BLaER1 (cell line): Measurements from ENCODE around the gene EDEM1.
"Not testable (repeated sequence)": the region's sequence is repeated elsewhere in the genome, so short reads cannot be mapped to it uniquely, and the experiment has no call there.

Source experiments
- H3K27ac ChIP-seq: shearing (Covaris generic); formaldehyde crosslinking; 2 replicates; pipeline ENCODE4 v1.8.1; 2022
- H3K27me3 ChIP-seq: shearing (Covaris generic); formaldehyde crosslinking; 2 replicates; pipeline ENCODE4 v1.8.1; 2022
- H3K36me3 ChIP-seq: shearing (Covaris generic); formaldehyde crosslinking; 2 replicates; pipeline ENCODE4 v1.8.1; 2022
- H3K4me1 ChIP-seq: shearing (Covaris generic); formaldehyde crosslinking; 2 replicates; pipeline ENCODE4 v1.8.1; 2022
- H3K4me2 ChIP-seq: shearing (Covaris generic); formaldehyde crosslinking; 2 replicates; pipeline ENCODE4 v1.8.1; 2022
- H3K4me3 ChIP-seq: shearing (Covaris generic); formaldehyde crosslinking; 2 replicates; pipeline ENCODE4 v1.8.1; 2022
- H3K9ac ChIP-seq: shearing (Covaris generic); formaldehyde crosslinking; 2 replicates; pipeline ENCODE4 v1.8.1; 2022
- H3K9me3 ChIP-seq: shearing (Covaris generic); formaldehyde crosslinking; 2 replicates; pipeline ENCODE4 v1.8.1; 2022
- H4K20me1 ChIP-seq: shearing (Covaris generic); formaldehyde crosslinking; 2 replicates; pipeline ENCODE4 v1.8.1; 2022
- Cebpa-rat ChIP-seq: shearing (Covaris generic); IDR thresholded peaks from 2 replicates; pipeline ENCODE4 v1.8.1; 2022

Gene EDEM1

GRCh38 chr3:5187156-5187919 is at the start of gene EDEM1:
Gene EDEM1 (plus strand): TSS chr3:5187707. CDS start chr3:5187806, 99 bp downstream.
- peaks cover 35% of the 10 kb centered on the region for H3K4me1 ChIP-seq
- H4K20me1 ChIP-seq, result peaks cover 48% of the 10 kb centered on the region
- H3K36me3 ChIP-seq, result peaks cover 41% of the 10 kb centered on the region
- H3K27me3 ChIP-seq, result no peaks in the 10 kb centered on the region
- H3K27ac ChIP-seq, result peak within 1 kb of the TSS; percentile 100
- peak within 1 kb of the TSS; percentile 100 for H3K9ac ChIP-seq
- peak within 1 kb of the TSS; percentile 97 for H3K4me2 ChIP-seq
- no peak for TF ChIP-seq Cebpa-rat
- peak within 1 kb of the TSS; percentile 98 for H3K4me3 ChIP-seq
- H3K9me3 ChIP-seq, result no peaks in the 10 kb centered on the region

- no peak overlapping the region for H3K4me3 ChIP-seq
- peak overlapping the region; percentile 21; the same call in 1 of the 2 replicates for H3K4me2 ChIP-seq
- H3K27me3 ChIP-seq, result no peaks in the 10 kb centered on the region
- TF ChIP-seq Cebpa-rat, result no peak
- H3K27ac ChIP-seq, result no peak overlapping the region
- peaks cover 72% of the 10 kb centered on the region for H3K4me1 ChIP-seq
- peaks cover 31% of the 10 kb centered on the region for H3K36me3 ChIP-seq
- H3K9ac ChIP-seq, result no peak overlapping the region
- peaks cover 87% of the 10 kb centered on the region for H4K20me1 ChIP-seq
- peaks cover 26% of the 10 kb centered on the region for H3K9me3 ChIP-seq
Measured at GRCh38 chr3:5138214-5138981, 49.1 kb upstream of the EDEM1 start.

- H3K27me3 ChIP-seq, result no peaks in the 10 kb centered on the region
- peaks cover 75% of the 10 kb centered on the region for H3K4me1 ChIP-seq
- no peak overlapping the region for H3K9ac ChIP-seq
- no peak overlapping the region for H3K4me3 ChIP-seq
- H3K36me3 ChIP-seq, result peaks cover 33% of the 10 kb centered on the region
- H3K27ac ChIP-seq, result no peak overlapping the region
- no peak for TF ChIP-seq Cebpa-rat
- peaks cover 85% of the 10 kb centered on the region for H4K20me1 ChIP-seq
- peaks cover 26% of the 10 kb centered on the region for H3K9me3 ChIP-seq
- peak overlapping the region; percentile 21 for H3K4me2 ChIP-seq
Measured at GRCh38 chr3:5140230-5140621, 47.3 kb upstream of the EDEM1 start.

DNA sequence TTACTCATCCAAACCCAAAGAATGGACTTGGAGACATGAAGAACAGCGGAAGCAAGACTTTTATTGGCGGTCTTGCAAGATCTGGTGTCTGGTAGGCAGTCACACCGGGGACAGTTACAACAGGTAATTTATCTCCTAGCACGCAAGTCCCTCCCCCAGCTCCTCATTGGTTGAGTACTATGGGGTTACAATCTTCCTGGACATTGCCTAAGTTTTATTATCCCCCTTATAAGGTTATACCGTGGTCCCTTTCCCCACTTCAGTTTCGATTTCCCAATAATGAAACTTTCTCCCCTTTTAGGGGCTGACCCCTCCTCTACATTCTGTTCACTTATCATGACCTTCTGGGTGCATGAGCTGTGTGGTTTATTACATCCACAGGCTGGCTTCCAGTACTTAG is 46.7 kb upstream of the EDEM1 start:
- peaks cover 26% of the 10 kb centered on the region for H3K9me3 ChIP-seq
- H4K20me1 ChIP-seq, result peaks cover 84% of the 10 kb centered on the region
- H3K4me2 ChIP-seq, result no peak overlapping the region
- peaks cover 76% of the 10 kb centered on the region for H3K4me1 ChIP-seq
- no peaks in the 10 kb centered on the region for H3K27me3 ChIP-seq
- no peak overlapping the region for H3K9ac ChIP-seq
- H3K4me3 ChIP-seq, result no peak overlapping the region
- H3K27ac ChIP-seq, result no peak overlapping the region
- TF ChIP-seq Cebpa-rat, result no peak
- peaks cover 33% of the 10 kb centered on the region for H3K36me3 ChIP-seq

DNA sequence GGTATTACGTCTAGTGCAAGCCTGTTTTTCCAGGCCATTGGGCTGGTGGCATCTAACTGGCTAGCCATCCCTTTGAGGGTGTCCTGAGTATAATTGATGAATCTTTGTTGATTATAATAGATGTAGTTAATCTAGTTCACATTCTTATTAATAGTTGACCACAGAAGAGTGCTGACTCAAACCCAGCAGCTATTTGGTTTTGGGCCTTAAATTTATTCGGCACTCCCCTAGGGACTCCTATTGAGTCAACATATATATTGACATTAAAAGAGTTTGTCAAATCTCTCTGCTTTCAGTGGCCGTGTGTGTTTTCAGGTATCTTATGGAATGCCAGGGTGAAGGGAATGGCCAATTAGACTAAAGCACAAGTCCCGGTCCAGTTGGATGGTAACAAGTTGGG is 45.7 kb upstream of the EDEM1 start:
- H3K36me3 ChIP-seq, result peaks cover 36% of the 10 kb centered on the region
- H3K27ac ChIP-seq, result no peak overlapping the region
- H4K20me1 ChIP-seq, result peaks cover 81% of the 10 kb centered on the region
- no peak overlapping the region for H3K4me3 ChIP-seq
- no peaks in the 10 kb centered on the region for H3K27me3 ChIP-seq
- TF ChIP-seq Cebpa-rat, result no peak
- H3K4me2 ChIP-seq, result no peak overlapping the region
- H3K9ac ChIP-seq, result no peak overlapping the region
- H3K9me3 ChIP-seq, result peaks cover 29% of the 10 kb centered on the region
- peaks cover 67% of the 10 kb centered on the region for H3K4me1 ChIP-seq

- peaks cover 50% of the 10 kb centered on the region for H3K4me1 ChIP-seq
- peaks cover 77% of the 10 kb centered on the region for H4K20me1 ChIP-seq
- H3K27me3 ChIP-seq, result no peaks in the 10 kb centered on the region
- H3K9me3 ChIP-seq, result peaks cover 43% of the 10 kb centered on the region
- H3K27ac ChIP-seq, result peak overlapping the region; percentile 50; the same call in 1 of the 2 replicates
- no peak overlapping the region for H3K9ac ChIP-seq
- no peak overlapping the region for H3K4me3 ChIP-seq
- no peak for TF ChIP-seq Cebpa-rat
- H3K4me2 ChIP-seq, result peak overlapping the region; percentile 56
- peaks cover 53% of the 10 kb centered on the region for H3K36me3 ChIP-seq
Measured at GRCh38 chr3:5143464-5143863, 44.0 kb upstream of the EDEM1 start.

DNA sequence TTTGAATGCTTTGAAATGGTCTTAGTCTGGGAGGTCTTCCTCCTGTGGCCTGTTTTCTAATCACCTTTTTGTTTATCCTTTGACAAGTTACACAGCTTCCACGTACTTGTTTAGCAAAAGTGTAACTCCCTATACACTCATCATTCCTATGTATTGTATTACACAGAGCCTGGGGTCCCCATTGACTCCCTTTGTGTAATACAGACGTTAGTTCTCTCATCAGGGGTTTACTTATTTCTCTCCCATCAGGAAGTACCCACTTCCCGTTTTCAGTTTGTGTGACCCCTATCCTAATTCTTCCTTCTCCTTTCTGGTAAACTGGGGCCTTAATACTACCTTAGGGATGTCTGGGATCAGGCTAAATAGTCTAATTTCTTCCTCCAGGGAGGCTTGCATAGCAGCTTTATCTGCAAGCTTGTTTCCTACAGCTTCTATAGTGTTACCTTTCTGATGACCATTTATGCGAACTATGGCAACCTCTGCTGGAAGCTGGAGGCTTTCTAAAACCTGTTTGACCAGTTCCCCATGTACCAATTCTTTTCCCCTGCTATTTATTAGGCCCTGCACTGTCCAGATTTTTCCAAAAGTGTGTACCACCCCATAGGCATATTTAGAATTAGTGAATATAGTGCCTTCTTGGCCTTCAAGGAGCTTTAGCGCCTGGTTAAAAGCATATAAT is 43.1 kb upstream of the EDEM1 start:
- Histone ChIP-seq H3K4me2 (peak overlapping the region; percentile 56), H3K9ac (no peak overlapping the region), H3K27me3 (no peaks in the 10 kb centered on the region), H4K20me1 (peaks cover 78% of the 10 kb centered on the region), H3K4me3 (no peak overlapping the region), H3K9me3 (peaks cover 52% of the 10 kb centered on the region), H3K4me1 (peaks cover 40% of the 10 kb centered on the region), H3K27ac (peak overlapping the region; percentile 50), H3K36me3 (peaks cover 63% of the 10 kb centered on the region)
- TF ChIP-seq Cebpa-rat, result no peak

DNA sequence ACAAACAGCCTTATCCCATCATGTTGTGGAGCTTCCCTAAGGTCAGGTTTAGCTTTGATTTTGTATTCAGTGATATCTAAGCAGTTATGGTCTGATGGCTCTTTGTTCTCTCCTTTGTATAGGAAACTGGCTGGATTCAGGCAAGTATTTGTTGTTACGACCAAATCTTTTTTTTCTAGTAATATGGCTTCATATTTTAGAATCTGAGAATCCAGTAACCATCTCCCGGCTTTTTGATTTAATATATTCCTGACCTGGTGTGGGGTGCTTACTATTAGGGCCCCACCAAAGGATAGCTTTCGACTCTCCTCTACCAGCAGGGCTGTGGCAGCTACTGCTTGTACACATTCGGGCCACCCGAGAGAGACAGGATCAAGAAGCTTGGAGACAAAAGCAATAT is 42.4 kb upstream of the EDEM1 start:
- Histone ChIP-seq H3K36me3 (peaks cover 66% of the 10 kb centered on the region), H3K4me1 (peaks cover 33% of the 10 kb centered on the region), H4K20me1 (peaks cover 78% of the 10 kb centered on the region)

GRCh38 chr3:5147152-5147551 is 40.4 kb upstream of the EDEM1 start:
- not testable (repeated sequence) for H3K27me3 ChIP-seq, H3K4me3 ChIP-seq, H3K9ac ChIP-seq, H3K4me2 ChIP-seq, H3K27ac ChIP-seq
- Histone ChIP-seq H4K20me1 (peaks cover 83% of the 10 kb centered on the region), H3K36me3 (peaks cover 46% of the 10 kb centered on the region), H3K9me3 (peaks cover 36% of the 10 kb centered on the region), H3K4me1 (peaks cover 34% of the 10 kb centered on the region)

More for the DNA sequence above, 42.4 kb upstream of the EDEM1 start:
- Histone ChIP-seq H3K27ac (no peak overlapping the region), H3K27me3 (no peaks in the 10 kb centered on the region), H3K4me3 (no peak overlapping the region), H3K9ac (no peak overlapping the region), H3K9me3 (peaks cover 53% of the 10 kb centered on the region), H3K4me2 (peak overlapping the region; percentile 56)
- no peak for TF ChIP-seq Cebpa-rat
